Mesothelial cell of epicardium (in vitro differentiated cells): ENCODE data around the gene VRK2. TPM values are rescaled to one million over a fixed set of nuclear protein-coding genes. Genes with fewer than 3 reads are reported as not detected.

ENCODE experiments used
- DNase-seq, 2 experiments: peaks; one replicate each; pipeline ENCODE4 v3.0.0; 2021; ENCODE audit warnings: low spot score in 2 of 2; ENCODE audit not compliant: unreplicated experiment in 2 of 2
- H3K27ac Mint-ChIP-seq: 2 replicates; pipeline ENCODE4 v1.8.0; 2021; ENCODE audit warnings: mixed read lengths
- H3K27me3 Mint-ChIP-seq: 2 replicates; pipeline ENCODE4 v1.8.0; 2021; ENCODE audit warnings: low read depth, mixed read lengths
- H3K36me3 Mint-ChIP-seq: 2 replicates; pipeline ENCODE4 v1.8.0; 2021; ENCODE audit warnings: mixed read lengths
- H3K4me1 Mint-ChIP-seq: 2 replicates; pipeline ENCODE4 v1.8.0; 2021; ENCODE audit warnings: mixed read lengths
- H3K4me3 Mint-ChIP-seq: 2 replicates; pipeline ENCODE4 v1.8.0; 2021; ENCODE audit warnings: mild to moderate bottlenecking, moderate library complexity, mixed read lengths
- H3K9me3 Mint-ChIP-seq: 2 replicates; pipeline ENCODE4 v1.8.0; 2021; ENCODE audit warnings: mixed read lengths
- CTCF ChIP-seq: fragments of 200-600 bp; sonication (generic); IDR thresholded peaks from one replicate; pipeline ENCODE4 v1.5.0; 2021; ENCODE audit warnings: antibody characterized with exemption; ENCODE audit not compliant: unreplicated experiment
- total RNA-seq: library from RNA; stranded (reverse); gene quantifications from 3 replicates; pipeline ENCODE4 v1.2.1, GENCODE V29; 2021

VRK2 gene
- total RNA-seq, 1 donor from 2014 or later = 22.9 TPM

GRCh38 chr2:58033530-58033929, 13.1 kb upstream of the VRK2 start:
- Mint-ChIP-seq H3K27me3 (no peaks in the 10 kb centered on the region), H3K4me3 (no peak overlapping the region), H3K4me1 (no peaks in the 10 kb centered on the region), H3K36me3 (peaks cover 5% of the 10 kb centered on the region), H3K27ac (no peak overlapping the region), H3K9me3 (peaks cover 15% of the 10 kb centered on the region)
- no peak for TF ChIP-seq CTCF
- DNase-seq = no peak

GRCh38 chr2:58035352-58035751, 11.3 kb upstream of the VRK2 start:
- no peaks in the 10 kb centered on the region for H3K4me1 Mint-ChIP-seq
- H3K36me3 Mint-ChIP-seq = peaks cover 5% of the 10 kb centered on the region
- TF ChIP-seq CTCF = no peak
- peaks cover 14% of the 10 kb centered on the region for H3K9me3 Mint-ChIP-seq
- H3K27me3 Mint-ChIP-seq = no peaks in the 10 kb centered on the region
- H3K4me3 Mint-ChIP-seq = no peak overlapping the region
- no peak for DNase-seq
- H3K27ac Mint-ChIP-seq = no peak overlapping the region

- no peak for TF ChIP-seq CTCF
- no peak overlapping the region for H3K27ac Mint-ChIP-seq
- DNase-seq = no peak
- peaks cover 5% of the 10 kb centered on the region for H3K36me3 Mint-ChIP-seq
- peaks cover 26% of the 10 kb centered on the region for H3K4me1 Mint-ChIP-seq
- H3K9me3 Mint-ChIP-seq = peaks cover 13% of the 10 kb centered on the region
- no peaks in the 10 kb centered on the region for H3K27me3 Mint-ChIP-seq
- H3K4me3 Mint-ChIP-seq = no peak overlapping the region
These were observed 7.4 kb upstream of the VRK2 start for GRCh38 chr2:58039170-58039611.

GRCh38 chr2:58042486-58042970, 4.1 kb upstream of the VRK2 start:
- H3K27ac Mint-ChIP-seq = peak overlapping the region; percentile 98
- TF ChIP-seq CTCF = no peak
- H3K36me3 Mint-ChIP-seq = peaks cover 5% of the 10 kb centered on the region
- peaks cover 11% of the 10 kb centered on the region for H3K9me3 Mint-ChIP-seq
- DNase-seq = no peak
- peaks cover 39% of the 10 kb centered on the region for H3K4me1 Mint-ChIP-seq
- H3K4me3 Mint-ChIP-seq = no peak overlapping the region
- H3K27me3 Mint-ChIP-seq = no peaks in the 10 kb centered on the region

GRCh38 chr2:58044145-58044544, 2.5 kb upstream of the VRK2 start:
- H3K27ac Mint-ChIP-seq = no peak overlapping the region
- no peak for DNase-seq
- TF ChIP-seq CTCF = no peak
- peaks cover 50% of the 10 kb centered on the region for H3K4me1 Mint-ChIP-seq
- no peak overlapping the region for H3K4me3 Mint-ChIP-seq
- peaks cover 3% of the 10 kb centered on the region for H3K9me3 Mint-ChIP-seq
- H3K27me3 Mint-ChIP-seq = no peaks in the 10 kb centered on the region
- peaks cover 2% of the 10 kb centered on the region for H3K36me3 Mint-ChIP-seq
